ENCODE results near the gene ENGASE. TPM values are rescaled to one million over a fixed set of nuclear protein-coding genes. Genes with fewer than 3 reads are reported as not detected.

Gene ENGASE
- total and polyA plus RNA-seq, 8 donors: 13.9 to 86.5 (median 21.6) TPM

DNA sequence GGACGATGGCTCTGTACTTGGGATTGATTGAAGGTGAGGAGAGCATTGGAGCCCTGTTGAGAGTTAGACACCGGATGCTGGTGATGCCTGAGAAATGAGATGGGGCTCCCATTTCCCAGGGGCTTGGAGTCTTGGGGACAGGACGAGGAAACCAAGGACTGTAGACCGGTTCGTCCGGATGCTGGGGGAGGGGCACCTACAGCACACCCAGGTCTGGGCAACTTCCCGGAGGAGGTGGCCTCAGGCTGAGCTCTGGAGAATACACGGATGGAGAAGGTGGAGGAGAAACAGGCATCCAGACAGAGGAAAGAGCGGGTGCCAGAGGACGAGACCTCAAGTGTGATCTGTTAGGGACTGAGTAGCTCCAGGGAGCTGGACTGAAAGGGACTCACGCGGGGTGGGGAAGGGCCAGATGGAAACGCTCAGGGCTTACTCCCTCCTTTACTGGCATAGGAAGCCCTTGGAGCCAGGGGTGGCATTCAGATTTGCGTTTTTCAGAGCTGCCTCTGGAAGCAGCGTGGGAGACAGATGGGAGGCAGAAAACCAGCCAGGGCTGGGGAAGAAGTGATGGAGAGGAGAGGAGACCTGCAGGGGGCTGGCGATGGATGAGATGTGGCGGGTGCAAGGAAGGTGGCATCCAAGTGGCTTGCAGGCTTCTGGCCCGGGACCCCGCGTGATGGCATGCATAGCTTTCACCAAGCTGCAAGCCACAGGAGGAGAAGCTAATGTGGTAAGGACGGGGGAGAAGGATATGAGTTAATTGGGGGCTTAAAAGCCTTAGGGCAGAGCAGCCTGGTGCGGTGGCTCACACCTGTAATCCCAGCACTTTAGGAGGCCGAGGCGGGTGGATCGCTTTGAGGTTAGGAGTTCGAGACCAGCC, 42.4 kb upstream of the ENGASE start:
- peak in 1 of 6 donors; percentile 42 for DNase-seq
- Histone ChIP-seq H3K4me3 (no peak overlapping the region), H3K9me3 (no peaks in the 10 kb centered on the region), H3K27ac (no peak overlapping the region), H3K27me3 (no peaks in the 10 kb centered on the region), H3K36me3 (no peaks in the 10 kb centered on the region), H3K4me1 (peaks cover 0 to 8% (median 7%) of the 10 kb centered on the region in 3 donors)
- ATAC-seq: no peak
- FAIRE-seq: no peak
- TF ChIP-seq, protein P1, sequence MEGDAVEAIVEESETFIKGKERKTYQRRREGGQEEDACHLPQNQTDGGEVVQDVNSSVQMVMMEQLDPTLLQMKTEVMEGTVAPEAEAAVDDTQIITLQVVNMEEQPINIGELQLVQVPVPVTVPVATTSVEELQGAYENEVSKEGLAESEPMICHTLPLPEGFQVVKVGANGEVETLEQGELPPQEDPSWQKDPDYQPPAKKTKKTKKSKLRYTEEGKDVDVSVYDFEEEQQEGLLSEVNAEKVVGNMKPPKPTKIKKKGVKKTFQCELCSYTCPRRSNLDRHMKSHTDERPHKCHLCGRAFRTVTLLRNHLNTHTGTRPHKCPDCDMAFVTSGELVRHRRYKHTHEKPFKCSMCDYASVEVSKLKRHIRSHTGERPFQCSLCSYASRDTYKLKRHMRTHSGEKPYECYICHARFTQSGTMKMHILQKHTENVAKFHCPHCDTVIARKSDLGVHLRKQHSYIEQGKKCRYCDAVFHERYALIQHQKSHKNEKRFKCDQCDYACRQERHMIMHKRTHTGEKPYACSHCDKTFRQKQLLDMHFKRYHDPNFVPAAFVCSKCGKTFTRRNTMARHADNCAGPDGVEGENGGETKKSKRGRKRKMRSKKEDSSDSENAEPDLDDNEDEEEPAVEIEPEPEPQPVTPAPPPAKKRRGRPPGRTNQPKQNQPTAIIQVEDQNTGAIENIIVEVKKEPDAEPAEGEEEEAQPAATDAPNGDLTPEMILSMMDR (IDR thresholded peaks at IDR 0.05): no peak
- intact Hi-C loops (cut with DNase I): no loop called here
- 74 to 81% methylated on average over 26 of the region's 26 CpGs for WGBS, 2 donors

DNA sequence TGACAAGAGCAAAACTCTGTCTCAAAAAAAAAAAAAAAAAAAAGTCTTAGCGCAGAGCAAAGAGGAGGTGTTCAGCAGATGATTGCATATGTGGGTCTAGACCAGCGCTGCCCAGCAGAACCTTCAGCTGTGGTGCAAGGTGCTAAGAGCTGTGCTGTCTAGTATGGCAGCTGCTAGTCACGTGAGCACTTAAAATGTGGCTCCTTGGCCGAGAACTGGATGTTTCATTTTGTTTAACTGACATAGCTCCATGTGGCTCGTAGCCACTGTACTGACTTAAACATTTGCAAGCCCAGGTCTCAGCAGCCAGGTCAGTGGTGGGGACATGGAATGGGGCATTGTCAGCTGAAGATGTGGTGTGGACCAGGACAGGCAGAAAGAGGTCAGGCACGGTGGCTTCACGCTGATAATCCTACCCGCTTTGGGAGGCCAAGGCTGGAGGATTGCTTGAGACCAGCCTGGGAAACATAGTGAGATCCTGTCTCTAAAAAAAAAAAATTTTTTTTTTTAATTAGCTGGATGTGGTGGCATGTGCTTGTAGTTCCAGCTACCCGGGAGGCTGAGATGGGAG, 41.5 kb upstream of the ENGASE start:
- WGBS, 2 donors: 85 to 89% methylated on average over 9 of the region's 9 CpGs
- intact Hi-C loops (cut with DNase I): no loop called here
- FAIRE-seq: no peak
- H3K27ac ChIP-seq: no peak overlapping the region
- H3K27me3 ChIP-seq: no peaks in the 10 kb centered on the region
- TF ChIP-seq, protein P1 (IDR thresholded peaks at IDR 0.05): no peak
- no peak for ATAC-seq
- no peak overlapping the region for H3K4me3 ChIP-seq
- no peaks in the 10 kb centered on the region for H3K9me3 ChIP-seq
- no peaks in the 10 kb centered on the region for H3K4me1 ChIP-seq
- no peak for DNase-seq
- H3K36me3 ChIP-seq: no peaks in the 10 kb centered on the region

DNA sequence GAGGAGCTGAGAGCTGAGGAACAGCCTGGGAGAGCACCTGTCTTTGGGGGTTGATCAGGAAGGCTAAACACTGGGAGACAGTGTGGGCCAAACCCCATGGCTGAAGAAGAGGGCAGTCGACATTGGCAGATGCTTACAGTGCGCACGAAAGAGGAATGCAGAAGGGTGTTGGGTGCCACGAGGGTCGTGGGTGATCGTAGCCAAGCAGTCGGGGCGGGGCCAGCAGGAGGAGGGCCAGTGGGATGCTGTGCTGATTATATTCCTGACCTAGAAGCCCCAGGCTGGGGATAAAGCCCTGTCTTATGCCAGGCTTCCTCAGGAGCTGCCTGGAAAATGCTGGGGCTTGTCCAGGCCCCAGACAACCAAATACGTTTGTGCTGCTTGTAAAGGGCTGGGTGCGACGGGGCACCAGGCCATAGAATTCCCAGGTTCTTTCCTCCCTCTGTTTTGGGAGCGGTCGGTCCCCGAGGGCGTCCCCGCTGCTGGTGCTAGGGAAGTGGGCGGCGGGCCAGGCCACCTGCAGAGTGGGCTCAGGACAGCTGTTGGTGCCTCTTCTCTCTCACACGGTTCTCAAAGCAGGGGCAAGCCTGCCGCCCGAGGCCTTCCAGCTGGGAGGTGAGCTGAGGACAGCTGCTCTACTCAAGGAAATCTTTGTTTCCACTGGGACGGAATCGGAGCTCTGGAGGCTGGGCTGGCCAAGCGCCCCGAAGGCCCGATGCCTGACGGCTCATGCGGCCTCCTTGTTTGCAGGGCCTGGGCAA, 40.7 kb upstream of the ENGASE start:
- Histone ChIP-seq H3K27ac (no peak overlapping the region), H3K4me1 (no peaks in the 10 kb centered on the region), H3K4me3 (no peak overlapping the region), H3K27me3 (no peaks in the 10 kb centered on the region), H3K9me3 (no peaks in the 10 kb centered on the region), H3K36me3 (no peaks in the 10 kb centered on the region)
- peak in 2 of 4 donors; percentile 25 to 48 for ATAC-seq
- intact Hi-C loops (cut with DNase I): no loop called here
- TF ChIP-seq, protein P1 (IDR thresholded peaks at IDR 0.05): no peak
- 54 to 63% methylated on average over 25 to 28 of the region's 28 CpGs for WGBS, 2 donors
- DNase-seq: peak in 1 of 6 donors; percentile 51
- no peak for FAIRE-seq

DNA sequence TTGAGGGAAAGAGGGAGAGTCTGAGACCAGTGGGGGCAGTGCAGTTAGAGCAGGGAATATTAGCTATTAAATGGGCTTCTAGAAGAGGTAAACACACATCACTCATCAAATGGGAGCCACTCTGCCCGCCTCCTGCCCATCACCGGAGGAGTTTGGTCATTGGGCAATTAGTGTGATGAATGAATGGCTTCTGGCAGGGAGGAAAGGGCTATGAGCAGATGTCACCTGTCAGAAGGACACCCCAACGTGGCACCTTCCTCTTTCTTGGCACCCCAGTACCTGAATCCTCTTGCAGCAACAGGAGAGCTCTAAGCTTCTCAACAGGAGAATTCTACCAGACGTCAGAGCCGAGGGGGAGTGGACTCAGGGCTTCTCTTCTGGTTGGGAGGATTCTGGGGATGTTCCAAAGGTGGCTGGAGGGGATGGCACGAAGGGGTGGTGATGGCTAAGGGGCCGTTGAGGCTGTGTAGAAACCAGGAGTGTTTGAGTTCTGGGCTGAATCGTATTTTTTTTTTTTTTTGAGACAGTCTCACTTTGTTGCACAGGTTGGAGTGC, 39.6 kb upstream of the ENGASE start:
- FAIRE-seq (no peak), DNase-seq (peak in 1 of 6 donors; percentile 18), ATAC-seq (no peak)
- Histone ChIP-seq H3K4me3 (no peak overlapping the region), H3K27ac (no peak overlapping the region), H3K4me1 (no peaks in the 10 kb centered on the region), H3K27me3 (no peaks in the 10 kb centered on the region), H3K9me3 (no peaks in the 10 kb centered on the region), H3K36me3 (no peaks in the 10 kb centered on the region)
- TF ChIP-seq, protein P1 (IDR thresholded peaks at IDR 0.05): no peak
- 68 to 79% methylated on average over 8 of the region's 8 CpGs for WGBS, 2 donors
- intact Hi-C loops (cut with DNase I): no loop called here
